A549 (cell line): ENCODE results near the gene GDAP2. TPM values are rescaled to one million over a fixed set of nuclear protein-coding genes. Genes with fewer than 3 reads are reported as not detected.

ENCODE experiments used
- ATAC-seq, 2 experiments: fragments of 200-7000 bp in 1 of 2; fragments of >200 bp in 1 of 2; cut with Nextera tagmentation in 1 of 2; cut with Tn5 transposase in 1 of 2; 3 replicates each; pipeline versions ENCODE4 v1.8.0 to v1.9.1; 2018 to 2020; ENCODE audit warnings: mild to moderate bottlenecking in 1 of 2, moderate library complexity in 1 of 2
- CTCF ChIA-PET: fragments of 300-600 bp; sonication (Branson Sonifier 250); formaldehyde crosslinking; extraction: SDS; loops from one replicate; lab custom pipeline; 2021; ENCODE audit warnings: antibody characterized with exemption, inconsistent platforms; lab: Yijun Ruan, JAX
- POLR2A ChIA-PET: fragments of 350-600 bp; formaldehyde crosslinking; extraction: SDS; loops from one replicate; lab custom pipeline; 2021; ENCODE audit warnings: antibody characterized with exemption, inconsistent platforms; lab: Yijun Ruan, JAX
- DNase-seq, 2 experiments: peaks; one replicate each; pipeline versions ENCODE4 v3.0.0 to v3.0.0-alpha.2; 2011 to 2016; ENCODE audit warnings: low read depth in 1 of 2, low spot score in 1 of 2
- FAIRE-seq: peaks from 2 replicates; lab custom pipeline; 2011; peaks lifted over from hg19 to GRCh38; lab: Jason Lieb, UNC
- H3K27ac ChIP-seq, 2 experiments: fragments of >200 bp; sonication (Bioruptor Twin); formaldehyde crosslinking; 3 replicates each; pipeline ENCODE4 v1.5.1; 2016 to 2017
- H3K4me1 ChIP-seq: fragments of >200 bp; sonication (Bioruptor Twin); formaldehyde crosslinking; 3 replicates; pipeline ENCODE4 v1.6.1; 2016
- H3K4me2 ChIP-seq: fragments of >200 bp; sonication (Bioruptor Twin); formaldehyde crosslinking; 3 replicates; pipeline ENCODE4 v1.6.1; 2016
- H3K4me3 ChIP-seq: fragments of >200 bp; sonication (Bioruptor Twin); formaldehyde crosslinking; 3 replicates; pipeline ENCODE4 v1.5.1; 2016
- H3K9me3 ChIP-seq: fragments of >200 bp; sonication (Bioruptor Twin); formaldehyde crosslinking; 3 replicates; pipeline ENCODE4 v1.6.1; 2016
- CBX2 ChIP-seq: fragments of 200-600 bp; sonication (generic); IDR thresholded peaks from 2 replicates; pipeline ENCODE4 v1.6.1; 2016; ENCODE audit warnings: low read depth, mild to moderate bottlenecking, borderline replicate concordance
- EHMT2 ChIP-seq: fragments of 200-600 bp; sonication (generic); IDR thresholded peaks from 2 replicates; pipeline ENCODE4 v1.6.1; 2016; ENCODE audit warnings: antibody characterized with exemption, low read depth, mild to moderate bottlenecking, moderate library complexity
- FOSB ChIP-seq: fragments of 250-450 bp; sonication (Bioruptor Pico); IDR thresholded peaks from 2 replicates; pipeline ENCODE4 v1.5.0; 2020; ENCODE audit warnings: mild to moderate bottlenecking, moderate library complexity
- GATA3 ChIP-seq: IDR thresholded peaks from 2 replicates; pipeline ENCODE4 v1.6.1; 2012; ENCODE audit warnings: borderline replicate concordance
- HOXB5 ChIP-seq: fragments of 250-450 bp; sonication (Bioruptor Pico); IDR thresholded peaks from 2 replicates; pipeline ENCODE4 v1.5.0; 2020; ENCODE audit warnings: mild to moderate bottlenecking, moderate library complexity
- JUN ChIP-seq, 2 experiments: fragments of >200 bp; sonication (Bioruptor Twin); formaldehyde crosslinking; IDR thresholded peaks; 2 replicates in 1 of 2; 3 replicates in 1 of 2; pipeline ENCODE4 v1.6.1; 2016 to 2017
- JUNB ChIP-seq: fragments of >200 bp; sonication (Bioruptor Twin); formaldehyde crosslinking; IDR thresholded peaks from 2 replicates; pipeline ENCODE4 v1.6.1; 2016
- KDM1A ChIP-seq: fragments of 200-600 bp; sonication (generic); IDR thresholded peaks from 2 replicates; pipeline ENCODE4 v1.6.1; 2016; ENCODE audit warnings: low read depth, mild to moderate bottlenecking
- KDM5A ChIP-seq: fragments of 200-600 bp; sonication (generic); IDR thresholded peaks from 2 replicates; pipeline ENCODE4 v1.6.1; 2016; ENCODE audit warnings: antibody characterized with exemption, mild to moderate bottlenecking
- MAZ ChIP-seq: fragments of 150-350 bp; IDR thresholded peaks from 2 replicates; pipeline ENCODE4 v1.6.1; 2014; ENCODE audit warnings: antibody characterized with exemption, low read depth, low read length, borderline replicate concordance
- NR3C1 ChIP-seq: fragments of >200 bp; sonication (Bioruptor Twin); formaldehyde crosslinking; IDR thresholded peaks from 3 replicates; pipeline ENCODE4 v1.6.1; 2017
- POLR2A ChIP-seq: IDR thresholded peaks from 2 replicates; pipeline ENCODE4 v1.6.1; 2012; ENCODE audit warnings: mild to moderate bottlenecking, low read length
- POLR2AphosphoS2 ChIP-seq: conservative IDR thresholded peaks from 2 replicates; pipeline ENCODE4 v1.6.1; 2012; ENCODE audit warnings: low read length, improper control_type of control experiment, inconsistent platforms
- RAD21 ChIP-seq, 2 experiments: fragments of >200 bp in 1 of 2; sonication (Bioruptor Twin) in 1 of 2; formaldehyde crosslinking in 1 of 2; IDR thresholded peaks in 1 of 2; conservative IDR thresholded peaks in 1 of 2; 2 replicates in 1 of 2; 3 replicates in 1 of 2; pipeline ENCODE4 v1.6.1; 2012 to 2018; ENCODE audit warnings: inconsistent platforms in 1 of 2
- RARB ChIP-seq: fragments of 250-450 bp; sonication (Bioruptor Pico); IDR thresholded peaks from 2 replicates; pipeline ENCODE4 v1.8.0; 2021; ENCODE audit warnings: mild to moderate bottlenecking, moderate library complexity
- RCOR1 ChIP-seq: fragments of 150-350 bp; IDR thresholded peaks from 2 replicates; pipeline ENCODE4 v1.6.1; 2014; ENCODE audit warnings: antibody characterized with exemption, low read length, low read depth
- SREBF2 ChIP-seq: fragments of 450-650 bp; IDR thresholded peaks from 2 replicates; pipeline ENCODE4 v1.6.1; 2014; ENCODE audit warnings: mild to moderate bottlenecking, moderate library complexity
- ZFP36 ChIP-seq: fragments of 450-650 bp; IDR thresholded peaks from 2 replicates; pipeline ENCODE4 v1.6.1; 2014; ENCODE audit warnings: borderline replicate concordance; ENCODE audit not compliant: partially characterized antibody
- WGBS: methylation state at CpG from one replicate; pipeline ENCODE4 v1.1.6; 2017; ENCODE audit errors: missing lambda C conversion rate; 5-methylcytosine and 5-hydroxymethylcytosine counted together
- polyA plus RNA-seq, 4 experiments: library from polyadenylated mRNA; depleted of rRNA in 3 of 4; stranded (reverse); fragments of >200 nt; fragmentation: RNase III in 1 of 4; extraction: RNeasy Plus Mini Kit Qiagen cat#74134 plus additional on column Dnase treatment in 1 of 4; gene quantifications; 2 replicates in 3 of 4; 3 replicates in 1 of 4; pipeline ENCODE4 v1.2.3, GENCODE V29; 2011 to 2017
- TF ChIP-seq, protein P1 (sequence below): fragments of >200 bp; sonication (Bioruptor Twin); formaldehyde crosslinking; IDR thresholded peaks from 2 replicates; pipeline ENCODE4 v1.6.1; 2016
- TF ChIP-seq, protein P2 (sequence below): fragments of 150-350 bp; IDR thresholded peaks from 2 replicates; pipeline ENCODE4 v1.6.1; 2014; ENCODE audit warnings: low read depth, mild to moderate bottlenecking, low read length
- TF ChIP-seq, protein P3 (sequence below): fragments of >200 bp; sonication (Bioruptor Twin); formaldehyde crosslinking; IDR thresholded peaks from 3 replicates; pipeline ENCODE4 v1.5.1; 2016
- TF ChIP-seq, protein P4 (sequence below): fragments of 250-450 bp; sonication (Bioruptor Pico); IDR thresholded peaks from 2 replicates; pipeline ENCODE4 v1.5.0; 2020; ENCODE audit warnings: low read depth, mild to moderate bottlenecking, moderate library complexity

GDAP2 gene
- polyA plus RNA-seq, 2 of the 4 experiments (the other 2 are of a cell fraction), result 6.7 to 21.2 TPM

DNA sequence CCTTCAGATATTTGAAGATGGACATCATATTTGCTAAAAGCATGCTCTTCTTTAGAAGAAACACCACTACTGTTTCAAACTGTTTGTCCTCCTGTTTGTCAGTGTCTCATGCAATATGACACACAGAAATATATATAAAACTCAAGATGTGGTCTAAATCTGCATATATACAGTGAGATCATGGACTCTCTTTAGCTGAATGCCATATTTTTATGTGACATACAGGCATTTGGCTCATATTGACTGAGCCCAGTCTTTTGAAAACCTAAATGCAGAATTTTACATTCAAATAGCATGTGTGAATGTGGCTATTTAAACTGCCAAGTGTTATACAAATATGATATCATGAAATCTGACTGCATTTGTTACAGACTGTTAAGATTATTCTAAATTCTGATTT is 18.4 kb downstream of the GDAP2 start:
- no peak overlapping the region for H3K4me3 ChIP-seq
- no peak for TF ChIP-seq MAZ
- no peak for TF ChIP-seq EHMT2
- CTCF ChIA-PET, result interaction anchor here (0.6 to 1.3 kb wide), 2 partner anchors 11 to 16 kb away, joined by 3 read pairs; no protein-coding TSS in a partner anchor
- no peak for FAIRE-seq
- ATAC-seq, result no peak
- H3K27ac ChIP-seq, result no peak overlapping the region
- H3K4me2 ChIP-seq, result no peak overlapping the region
- H3K4me1 ChIP-seq, result no peaks in the 10 kb centered on the region
- H3K9me3 ChIP-seq, result no peaks in the 10 kb centered on the region
- no peak for DNase-seq
- POLR2A ChIA-PET, result no interaction called here

DNA sequence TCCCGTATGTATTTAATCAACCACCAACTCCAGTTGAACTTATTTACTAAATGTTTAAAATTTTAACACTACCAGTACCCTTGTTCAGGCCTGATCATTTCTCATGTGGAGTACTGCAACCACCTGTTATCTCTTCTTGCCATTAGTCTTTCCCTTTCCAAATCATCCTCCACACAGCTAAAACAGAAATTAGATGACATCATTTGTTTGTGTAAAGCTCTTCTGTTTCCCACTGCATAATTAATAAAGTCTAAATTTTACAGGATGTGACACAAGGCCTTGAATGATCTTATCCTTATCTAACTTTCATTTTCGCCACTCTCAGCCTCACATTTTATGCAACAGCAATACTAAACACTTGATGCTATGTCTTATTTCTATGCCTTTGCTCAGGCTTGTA is 24.4 kb downstream of the GDAP2 start:
- Histone ChIP-seq H3K4me3 (no peak overlapping the region), H3K9me3 (no peaks in the 10 kb centered on the region), H3K27ac (no peak overlapping the region), H3K4me1 (no peaks in the 10 kb centered on the region), H3K4me2 (no peak overlapping the region)
- 96% methylated on average over 2 of the region's 2 CpGs for WGBS
- ChIA-PET CTCF (interaction anchor here (1.3 kb wide), 1 partner anchor 9 kb away, joined by 4 read pairs; no protein-coding TSS in a partner anchor), POLR2A (no interaction called here)
- DNase-seq (no peak), ATAC-seq (no peak), FAIRE-seq (no peak)
- TF ChIP-seq RAD21 (conservative IDR thresholded peaks at IDR 0.05 in 1 of 2, IDR thresholded peaks at IDR 0.05 in 1 of 2) (no peak), GATA3 (no peak), NR3C1 (no peak), ZFP36 (no peak)

DNA sequence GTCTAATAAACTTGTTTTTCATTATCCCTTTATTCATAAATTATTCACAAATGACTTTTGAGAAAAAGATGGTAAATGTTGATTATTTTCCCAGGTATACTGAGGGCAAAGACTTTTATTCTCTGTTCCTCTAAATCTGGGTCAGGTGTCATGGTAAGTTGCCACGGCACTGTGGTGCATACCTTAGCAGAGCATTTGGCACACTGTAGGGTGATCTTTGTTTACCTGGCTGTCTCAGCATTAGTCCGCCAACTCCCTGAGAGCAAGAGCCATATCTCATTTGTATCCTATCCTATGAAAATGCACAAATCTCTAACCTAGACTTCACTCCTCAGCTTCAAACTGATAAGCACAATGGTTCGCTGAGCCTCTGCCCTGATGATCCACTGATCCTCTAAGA is 24.9 kb downstream of the GDAP2 start:
- TF ChIP-seq GATA3 (no peak), KDM5A (no peak), JUN (IDR thresholded peaks at IDR 0.05) (no peak), RCOR1 (no peak), ZFP36 (no peak), CBX2 (no peak), POLR2AphosphoS2 (no peak), JUNB (no peak), POLR2A (no peak), RARB (no peak), HOXB5 (no peak), FOSB (CRISPR knock-in tag) (no peak), KDM1A (no peak), SREBF2 (no peak)
- TF ChIP-seq, protein P1, sequence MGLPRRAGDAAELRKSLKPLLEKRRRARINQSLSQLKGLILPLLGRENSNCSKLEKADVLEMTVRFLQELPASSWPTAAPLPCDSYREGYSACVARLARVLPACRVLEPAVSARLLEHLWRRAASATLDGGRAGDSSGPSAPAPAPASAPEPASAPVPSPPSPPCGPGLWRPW, result no peak
- TF ChIP-seq, protein P2, sequence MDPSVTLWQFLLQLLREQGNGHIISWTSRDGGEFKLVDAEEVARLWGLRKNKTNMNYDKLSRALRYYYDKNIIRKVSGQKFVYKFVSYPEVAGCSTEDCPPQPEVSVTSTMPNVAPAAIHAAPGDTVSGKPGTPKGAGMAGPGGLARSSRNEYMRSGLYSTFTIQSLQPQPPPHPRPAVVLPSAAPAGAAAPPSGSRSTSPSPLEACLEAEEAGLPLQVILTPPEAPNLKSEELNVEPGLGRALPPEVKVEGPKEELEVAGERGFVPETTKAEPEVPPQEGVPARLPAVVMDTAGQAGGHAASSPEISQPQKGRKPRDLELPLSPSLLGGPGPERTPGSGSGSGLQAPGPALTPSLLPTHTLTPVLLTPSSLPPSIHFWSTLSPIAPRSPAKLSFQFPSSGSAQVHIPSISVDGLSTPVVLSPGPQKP, result no peak
- TF ChIP-seq, protein P3, sequence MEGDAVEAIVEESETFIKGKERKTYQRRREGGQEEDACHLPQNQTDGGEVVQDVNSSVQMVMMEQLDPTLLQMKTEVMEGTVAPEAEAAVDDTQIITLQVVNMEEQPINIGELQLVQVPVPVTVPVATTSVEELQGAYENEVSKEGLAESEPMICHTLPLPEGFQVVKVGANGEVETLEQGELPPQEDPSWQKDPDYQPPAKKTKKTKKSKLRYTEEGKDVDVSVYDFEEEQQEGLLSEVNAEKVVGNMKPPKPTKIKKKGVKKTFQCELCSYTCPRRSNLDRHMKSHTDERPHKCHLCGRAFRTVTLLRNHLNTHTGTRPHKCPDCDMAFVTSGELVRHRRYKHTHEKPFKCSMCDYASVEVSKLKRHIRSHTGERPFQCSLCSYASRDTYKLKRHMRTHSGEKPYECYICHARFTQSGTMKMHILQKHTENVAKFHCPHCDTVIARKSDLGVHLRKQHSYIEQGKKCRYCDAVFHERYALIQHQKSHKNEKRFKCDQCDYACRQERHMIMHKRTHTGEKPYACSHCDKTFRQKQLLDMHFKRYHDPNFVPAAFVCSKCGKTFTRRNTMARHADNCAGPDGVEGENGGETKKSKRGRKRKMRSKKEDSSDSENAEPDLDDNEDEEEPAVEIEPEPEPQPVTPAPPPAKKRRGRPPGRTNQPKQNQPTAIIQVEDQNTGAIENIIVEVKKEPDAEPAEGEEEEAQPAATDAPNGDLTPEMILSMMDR, result no peak
- TF ChIP-seq, protein P4, sequence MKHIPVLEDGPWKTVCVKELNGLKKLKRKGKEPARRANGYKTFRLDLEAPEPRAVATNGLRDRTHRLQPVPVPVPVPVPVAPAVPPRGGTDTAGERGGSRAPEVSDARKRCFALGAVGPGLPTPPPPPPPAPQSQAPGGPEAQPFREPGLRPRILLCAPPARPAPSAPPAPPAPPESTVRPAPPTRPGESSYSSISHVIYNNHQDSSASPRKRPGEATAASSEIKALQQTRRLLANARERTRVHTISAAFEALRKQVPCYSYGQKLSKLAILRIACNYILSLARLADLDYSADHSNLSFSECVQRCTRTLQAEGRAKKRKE (CRISPR knock-in tag), result no peak
- 90% methylated on average over 3 of the region's 3 CpGs for WGBS
- Histone ChIP-seq H3K4me3 (no peak overlapping the region), H3K4me2 (no peak overlapping the region), H3K4me1 (no peaks in the 10 kb centered on the region), H3K9me3 (no peaks in the 10 kb centered on the region), H3K27ac (no peak overlapping the region)
- ATAC-seq (no peak), FAIRE-seq (no peak), DNase-seq (no peak)
- CTCF ChIA-PET, result interaction anchor here (1.3 kb wide), 1 partner anchor 9 kb away, joined by 4 read pairs; no protein-coding TSS in a partner anchor
- POLR2A ChIA-PET, result no interaction called here
